Caco-2 (cell line): Measurements from ENCODE around the gene YES1. TPM values are rescaled to one million over a fixed set of nuclear protein-coding genes. Genes with fewer than 3 reads are reported as not detected.

ENCODE experiments used
- BruUV-seq: library from RNA; stranded (reverse); fragments of 400-500 nt; replicated peaks from 2 replicates; lab custom pipeline; 2021; lab: Mats Ljungman, UMichigan
- CTCF ChIA-PET: fragments of 300-600 bp; sonication (Branson Sonifier 250); formaldehyde crosslinking; loops from one replicate; lab custom pipeline; 2022; ENCODE audit warnings: antibody characterized with exemption; lab: Charles Lee
- POLR2A ChIA-PET: fragments of 300-600 bp; sonication (Branson Sonifier 250); formaldehyde crosslinking; loops from one replicate; lab custom pipeline; 2022; ENCODE audit warnings: antibody characterized with exemption; lab: Charles Lee
- DNase-seq, 2 experiments: peaks; one replicate each; pipeline versions ENCODE4 v3.0.0 to v3.0.0-alpha.2; 2020 to 2022
- H3K27me3 ChIP-seq: replicated peaks from 2 replicates; pipeline ENCODE4 v1.6.0; 2011; ENCODE audit warnings: low read length; ENCODE audit not compliant: control insufficient read depth, insufficient read depth
- H3K36me3 ChIP-seq: 2 replicates; pipeline ENCODE4 v1.5.1; 2011; ENCODE audit warnings: low read length; ENCODE audit not compliant: control insufficient read depth, insufficient read depth
- H3K4me1 ChIP-seq: fragments of 250-450 bp; sonication (Bioruptor Pico); 2 replicates; pipeline ENCODE4 v1.5.1; 2020; ENCODE audit warnings: mild to moderate bottlenecking
- H3K4me3 ChIP-seq: 2 replicates; pipeline ENCODE4 v1.5.1; 2011; ENCODE audit warnings: low read depth, mild to moderate bottlenecking, control low read depth, low read length
- H3K9me3 ChIP-seq: fragments of 250-450 bp; sonication (Bioruptor Pico); 2 replicates; pipeline ENCODE4 v1.5.1; 2020; ENCODE audit warnings: mild to moderate bottlenecking, moderate library complexity
- H3K27ac Mint-ChIP-seq: one replicate; pipeline ENCODE4 v1.8.0; 2022; ENCODE audit warnings: mixed read lengths; ENCODE audit not compliant: unreplicated experiment
- H3K27me3 Mint-ChIP-seq: one replicate; pipeline ENCODE4 v1.8.0; 2022; ENCODE audit warnings: mixed read lengths; ENCODE audit not compliant: insufficient read depth, unreplicated experiment
- H3K36me3 Mint-ChIP-seq: one replicate; pipeline ENCODE4 v1.8.0; 2022; ENCODE audit warnings: mild to moderate bottlenecking, mixed read lengths; ENCODE audit not compliant: insufficient read depth, unreplicated experiment
- H3K4me1 Mint-ChIP-seq: one replicate; pipeline ENCODE4 v1.8.0; 2022; ENCODE audit warnings: low read depth, mixed read lengths; ENCODE audit not compliant: unreplicated experiment
- H3K4me3 Mint-ChIP-seq: one replicate; pipeline ENCODE4 v1.8.0; 2022; ENCODE audit warnings: mild to moderate bottlenecking, moderate library complexity, mixed read lengths; ENCODE audit not compliant: unreplicated experiment
- H3K9me3 Mint-ChIP-seq: one replicate; pipeline ENCODE4 v1.8.0; 2022; ENCODE audit warnings: mixed read lengths; ENCODE audit not compliant: unreplicated experiment
- intact Hi-C: fragments of 100-400 bp; cut with micrococcal nuclease; formaldehyde crosslinking; loops from one replicate; pipeline ENCODE4 v1.10.0; 2022; ENCODE audit not compliant: unreplicated experiment
- total RNA-seq: library from RNA; stranded (reverse); gene quantifications from 2 replicates; pipeline ENCODE4 v1.2.3, GENCODE V29; 2022
- TF ChIP-seq, protein P1 (sequence below), 2 experiments: fragments of 200-600 bp in 1 of 2; IDR thresholded peaks; 1 replicate in 1 of 2; 2 replicates in 1 of 2; pipeline versions ENCODE4 v1.5.1 to v1.8.0; 2011 to 2022; ENCODE audit warnings: antibody characterized with exemption in 1 of 2, control low read depth in 1 of 2, inconsistent platforms in 1 of 2, low read depth in 1 of 2, low read length in 1 of 2, mild to moderate bottlenecking in 1 of 2, moderate library complexity in 1 of 2; ENCODE audit not compliant: insufficient read depth in 1 of 2, severe bottlenecking in 1 of 2, unreplicated experiment in 1 of 2

YES1 gene
- total RNA-seq, 1 experiment from 2014 or later = 95.0 TPM

DNA sequence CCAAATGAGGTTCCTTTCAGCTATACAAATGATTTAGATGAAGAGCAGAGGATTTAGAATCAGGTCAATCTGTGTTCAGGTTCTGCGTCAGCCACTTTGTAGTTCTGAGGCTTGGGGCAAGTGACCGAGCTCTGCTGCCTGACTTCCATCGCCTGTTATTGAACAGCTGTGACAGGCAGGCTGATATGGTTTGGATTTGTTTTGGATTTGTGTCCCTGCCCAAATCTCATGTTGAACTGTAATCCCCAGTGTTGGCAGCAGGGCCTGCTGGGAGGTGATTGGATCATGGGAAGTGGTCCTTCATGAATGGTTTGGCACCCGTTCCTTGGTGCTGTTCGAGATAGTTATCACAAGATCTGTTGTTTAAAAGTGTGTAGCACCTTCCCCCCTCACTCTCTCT, 136.0 kb downstream of the YES1 start:
- H3K27me3 Mint-ChIP-seq = no peaks in the 10 kb centered on the region

DNA sequence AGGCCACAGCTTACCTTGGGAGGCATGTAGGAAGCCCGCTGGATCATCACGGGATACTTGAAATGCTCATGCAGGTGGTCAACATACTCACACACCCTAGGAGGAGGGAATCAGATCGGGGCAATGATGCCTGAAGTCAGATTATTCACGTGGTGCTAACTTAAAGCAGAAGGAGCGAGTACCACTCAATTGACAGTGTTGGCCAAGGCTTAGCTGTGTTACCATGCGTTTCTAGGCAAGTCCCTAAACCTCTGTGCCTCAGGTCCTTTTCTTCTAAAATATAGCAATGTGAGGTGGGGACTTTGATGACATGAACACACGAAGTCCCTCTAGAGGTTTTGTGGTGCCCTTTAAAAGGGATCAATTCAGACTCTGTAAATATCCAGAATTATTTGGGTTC, 136.7 kb downstream of the YES1 start:
- no peaks in the 10 kb centered on the region for H3K27me3 ChIP-seq
- H3K4me3 ChIP-seq = no peak overlapping the region
- no peak overlapping the region for H3K27ac Mint-ChIP-seq
- ChIA-PET CTCF (no interaction called here), POLR2A (no interaction called here)
- no TSS peak for BruUV-seq
- peaks cover 4% of the 10 kb centered on the region for H3K36me3 ChIP-seq
- no peaks in the 10 kb centered on the region for H3K9me3 Mint-ChIP-seq
- peaks cover 8% of the 10 kb centered on the region for H3K4me1 Mint-ChIP-seq
- H3K4me1 ChIP-seq = no peaks in the 10 kb centered on the region; the same call in 1 of the 2 replicates
- TF ChIP-seq, protein P1, sequence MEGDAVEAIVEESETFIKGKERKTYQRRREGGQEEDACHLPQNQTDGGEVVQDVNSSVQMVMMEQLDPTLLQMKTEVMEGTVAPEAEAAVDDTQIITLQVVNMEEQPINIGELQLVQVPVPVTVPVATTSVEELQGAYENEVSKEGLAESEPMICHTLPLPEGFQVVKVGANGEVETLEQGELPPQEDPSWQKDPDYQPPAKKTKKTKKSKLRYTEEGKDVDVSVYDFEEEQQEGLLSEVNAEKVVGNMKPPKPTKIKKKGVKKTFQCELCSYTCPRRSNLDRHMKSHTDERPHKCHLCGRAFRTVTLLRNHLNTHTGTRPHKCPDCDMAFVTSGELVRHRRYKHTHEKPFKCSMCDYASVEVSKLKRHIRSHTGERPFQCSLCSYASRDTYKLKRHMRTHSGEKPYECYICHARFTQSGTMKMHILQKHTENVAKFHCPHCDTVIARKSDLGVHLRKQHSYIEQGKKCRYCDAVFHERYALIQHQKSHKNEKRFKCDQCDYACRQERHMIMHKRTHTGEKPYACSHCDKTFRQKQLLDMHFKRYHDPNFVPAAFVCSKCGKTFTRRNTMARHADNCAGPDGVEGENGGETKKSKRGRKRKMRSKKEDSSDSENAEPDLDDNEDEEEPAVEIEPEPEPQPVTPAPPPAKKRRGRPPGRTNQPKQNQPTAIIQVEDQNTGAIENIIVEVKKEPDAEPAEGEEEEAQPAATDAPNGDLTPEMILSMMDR (IDR thresholded peaks at IDR 0.05; ENCODE audit: insufficient read depth in 1 of 2, low read depth in 1 of 2, low read length in 1 of 2, severe bottlenecking in 1 of 2, unreplicated experiment in 1 of 2) = no peak
- H3K9me3 ChIP-seq = no peaks in the 10 kb centered on the region
- H3K4me3 Mint-ChIP-seq = no peak overlapping the region
- peaks cover 84% of the 10 kb centered on the region for H3K36me3 Mint-ChIP-seq
- intact Hi-C loops = no loop called here
- no peaks in the 10 kb centered on the region for H3K27me3 Mint-ChIP-seq
- no peak for DNase-seq

More for the DNA sequence above, 136.0 kb downstream of the YES1 start:
- POLR2A ChIA-PET = no interaction called here
- CTCF ChIA-PET = no interaction called here
- TF ChIP-seq, protein P1 (IDR thresholded peaks at IDR 0.05; ENCODE audit: insufficient read depth in 1 of 2, low read depth in 1 of 2, low read length in 1 of 2, severe bottlenecking in 1 of 2, unreplicated experiment in 1 of 2) = no peak
- no TSS peak for BruUV-seq
- Mint-ChIP-seq H3K4me1 (peaks cover 7% of the 10 kb centered on the region), H3K27ac (no peak overlapping the region), H3K4me3 (no peak overlapping the region), H3K9me3 (no peaks in the 10 kb centered on the region), H3K36me3 (peaks cover 84% of the 10 kb centered on the region)
- intact Hi-C loops = no loop called here
- no peak overlapping the region for H3K4me3 ChIP-seq
- H3K27me3 ChIP-seq = no peaks in the 10 kb centered on the region
- no peak for DNase-seq
- H3K4me1 ChIP-seq = no peaks in the 10 kb centered on the region; the same call in 1 of the 2 replicates
- H3K9me3 ChIP-seq = no peaks in the 10 kb centered on the region
- H3K36me3 ChIP-seq = peaks cover 4% of the 10 kb centered on the region

DNA sequence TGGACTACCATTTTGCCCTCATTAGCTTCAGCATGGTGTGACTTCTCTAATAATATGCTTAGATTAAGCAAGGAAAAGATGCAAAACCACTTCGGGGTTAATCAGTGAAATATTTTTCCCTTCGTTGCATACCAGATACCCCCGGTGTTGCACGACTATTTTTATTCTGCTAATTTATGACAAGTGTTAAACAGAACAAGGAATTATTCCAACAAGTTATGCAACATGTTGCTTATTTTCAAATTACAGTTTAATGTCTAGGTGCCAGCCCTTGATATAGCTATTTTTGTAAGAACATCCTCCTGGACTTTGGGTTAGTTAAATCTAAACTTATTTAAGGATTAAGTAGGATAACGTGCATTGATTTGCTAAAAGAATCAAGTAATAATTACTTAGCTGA, 138.3 kb downstream of the YES1 start:
- H3K9me3 ChIP-seq = no peaks in the 10 kb centered on the region
- Mint-ChIP-seq H3K27ac (no peak overlapping the region), H3K36me3 (peaks cover 84% of the 10 kb centered on the region), H3K4me3 (no peak overlapping the region), H3K9me3 (no peaks in the 10 kb centered on the region), H3K27me3 (no peaks in the 10 kb centered on the region), H3K4me1 (peaks cover 6% of the 10 kb centered on the region)
- no peak overlapping the region for H3K4me3 ChIP-seq
- H3K36me3 ChIP-seq = peaks cover 4% of the 10 kb centered on the region
- intact Hi-C loops = no loop called here
- POLR2A ChIA-PET = no interaction called here
- no peaks in the 10 kb centered on the region for H3K27me3 ChIP-seq
- TF ChIP-seq, protein P1 (IDR thresholded peaks at IDR 0.05; ENCODE audit: insufficient read depth in 1 of 2, low read depth in 1 of 2, low read length in 1 of 2, severe bottlenecking in 1 of 2, unreplicated experiment in 1 of 2) = no peak
- H3K4me1 ChIP-seq = no peaks in the 10 kb centered on the region
- CTCF ChIA-PET = no interaction called here
- BruUV-seq = no TSS peak
- no peak for DNase-seq
